Stimulated activated CD8-positive, alpha-beta memory T cell treated with anti-CD3 and anti-CD28 coated beads, Interleukin-4, amount 100 ng/mL, for 1 hour (primary cell): Measurements from ENCODE around the gene ARMC8.
A peak's percentile ranks its signal among the peaks of the same experiment; 100 is the strongest.
"Not testable (repeated sequence)": the region's sequence is repeated elsewhere in the genome, so short reads cannot be mapped to it uniquely, and the experiment has no call there.

Experiments used
- DNase-seq, 2 donors: peaks; one replicate each; pipeline ENCODE4 v3.0.0-alpha.2; 2020; ENCODE audit warnings: low read depth in 2 of 2, low spot score in 1 of 2

The ARMC8 gene

GRCh38 chr3:138187296-138188012 lies at the start of gene ARMC8:
ARMC8 (plus strand) TSS chr3:138187301; CDS start chr3:138187555, 254 bp downstream.
- no peak for DNase-seq

- DNase-seq, result no peak
Observed at GRCh38 chr3:138137861-138138260, 49.2 kb upstream of the ARMC8 start.

DNA sequence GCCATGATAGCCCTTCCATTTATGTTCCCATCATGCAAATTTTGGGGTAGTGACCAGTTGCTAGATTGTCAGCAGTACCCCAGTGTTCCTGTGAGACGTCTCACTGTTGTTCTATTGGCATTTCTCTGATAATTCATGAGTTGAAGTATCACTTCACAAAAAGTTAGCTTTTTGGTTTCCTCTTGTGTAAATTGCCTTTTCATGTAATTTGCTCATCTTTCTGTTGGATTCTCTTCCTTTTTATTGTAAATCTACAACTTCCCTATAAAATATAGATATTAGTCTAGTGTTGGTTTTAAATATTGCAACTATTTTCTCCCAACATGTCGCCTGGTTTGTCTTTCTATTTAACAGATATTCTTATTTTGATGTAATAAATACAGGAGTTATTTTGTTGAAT lies 47.4 kb upstream of the ARMC8 start:
- no peak for DNase-seq

GRCh38 chr3:138140940-138141339 lies 46.2 kb upstream of the ARMC8 start:
- DNase-seq, result no peak

DNA sequence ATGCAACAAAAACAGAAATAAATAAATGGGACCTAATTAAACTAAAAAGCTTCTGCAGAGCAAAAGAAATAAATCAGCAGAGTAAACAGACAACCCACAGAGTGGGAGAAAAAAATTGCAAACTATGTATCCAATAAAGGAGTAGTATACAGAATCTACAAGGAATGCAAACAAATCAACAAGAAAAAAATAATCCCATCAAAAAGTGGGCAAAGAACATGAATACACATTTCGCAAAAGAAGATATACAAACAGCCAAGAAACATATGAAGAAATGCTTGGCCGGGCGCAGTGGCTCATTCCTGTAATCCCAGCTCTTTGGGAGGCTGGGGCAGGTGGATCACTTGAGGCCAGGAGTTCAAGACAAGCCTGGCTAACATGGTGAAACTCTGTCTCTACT lies 44.9 kb upstream of the ARMC8 start:
- DNase-seq, result not testable (repeated sequence)

DNA sequence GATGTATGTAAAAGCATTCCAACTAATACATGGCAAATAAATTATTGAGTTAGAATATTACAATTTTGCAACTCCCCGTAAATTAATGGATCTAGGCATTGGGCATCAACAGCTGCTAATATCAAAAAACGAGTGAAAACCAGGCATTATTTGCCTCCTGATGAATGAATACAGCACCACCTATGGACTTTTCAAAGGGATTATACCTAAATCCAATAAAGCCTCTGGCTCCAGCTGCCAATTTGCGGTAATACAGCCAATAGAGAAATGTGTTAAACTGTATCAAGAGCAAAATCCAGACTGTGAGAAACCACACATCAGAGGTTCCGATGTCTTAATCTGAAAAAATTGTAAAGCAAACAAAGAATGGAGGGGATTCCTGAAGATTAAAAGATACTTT lies 38.6 kb upstream of the ARMC8 start:
- no peak for DNase-seq

- no peak for DNase-seq
Observed at GRCh38 chr3:138154534-138154933, 32.6 kb upstream of the ARMC8 start.

DNA sequence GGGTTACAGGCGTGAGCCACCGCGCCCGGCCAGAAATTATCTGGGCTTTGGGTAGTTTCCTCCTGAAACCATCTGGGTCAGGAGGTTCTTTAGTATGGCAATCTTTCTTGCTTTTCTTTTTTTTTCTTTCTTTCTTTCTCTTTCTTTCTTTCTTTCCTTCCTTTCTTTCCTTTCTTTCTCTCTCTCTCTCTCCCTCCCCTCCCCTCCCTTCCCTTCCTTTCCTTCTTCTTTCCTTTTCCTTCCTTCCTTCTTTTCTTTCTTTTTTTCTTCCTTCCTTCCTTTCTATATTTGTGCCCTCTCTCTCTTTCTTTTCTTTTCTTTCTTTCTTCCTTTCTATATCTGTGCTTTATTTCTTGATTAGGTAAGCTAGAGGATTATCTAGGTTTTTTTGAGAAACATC lies 29.4 kb upstream of the ARMC8 start:
- no peak for DNase-seq

- DNase-seq, result no peak
Observed at GRCh38 chr3:138165061-138165460, 22.0 kb upstream of the ARMC8 start.

DNA sequence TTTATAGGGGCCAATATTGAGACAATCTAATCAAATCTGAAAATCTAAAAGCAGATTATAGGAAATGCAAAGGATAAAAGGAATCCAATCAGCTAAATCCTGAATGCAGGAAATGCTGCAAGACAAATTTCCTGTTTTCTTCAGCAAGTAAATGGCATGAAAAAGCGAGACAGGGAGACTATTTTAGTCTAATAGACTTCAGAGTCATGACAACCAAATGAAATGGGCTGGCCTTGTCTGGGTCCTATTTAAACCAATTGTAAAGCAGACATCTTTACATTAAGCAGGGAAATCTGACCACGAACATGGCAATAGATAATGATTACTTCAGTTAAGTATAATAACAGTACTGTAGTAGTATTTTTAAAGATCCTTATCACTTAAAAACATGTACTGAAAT lies 14.5 kb upstream of the ARMC8 start:
- no peak for DNase-seq

- DNase-seq, result no peak
Observed at GRCh38 chr3:138173769-138174420, 13.2 kb upstream of the ARMC8 start.

DNA sequence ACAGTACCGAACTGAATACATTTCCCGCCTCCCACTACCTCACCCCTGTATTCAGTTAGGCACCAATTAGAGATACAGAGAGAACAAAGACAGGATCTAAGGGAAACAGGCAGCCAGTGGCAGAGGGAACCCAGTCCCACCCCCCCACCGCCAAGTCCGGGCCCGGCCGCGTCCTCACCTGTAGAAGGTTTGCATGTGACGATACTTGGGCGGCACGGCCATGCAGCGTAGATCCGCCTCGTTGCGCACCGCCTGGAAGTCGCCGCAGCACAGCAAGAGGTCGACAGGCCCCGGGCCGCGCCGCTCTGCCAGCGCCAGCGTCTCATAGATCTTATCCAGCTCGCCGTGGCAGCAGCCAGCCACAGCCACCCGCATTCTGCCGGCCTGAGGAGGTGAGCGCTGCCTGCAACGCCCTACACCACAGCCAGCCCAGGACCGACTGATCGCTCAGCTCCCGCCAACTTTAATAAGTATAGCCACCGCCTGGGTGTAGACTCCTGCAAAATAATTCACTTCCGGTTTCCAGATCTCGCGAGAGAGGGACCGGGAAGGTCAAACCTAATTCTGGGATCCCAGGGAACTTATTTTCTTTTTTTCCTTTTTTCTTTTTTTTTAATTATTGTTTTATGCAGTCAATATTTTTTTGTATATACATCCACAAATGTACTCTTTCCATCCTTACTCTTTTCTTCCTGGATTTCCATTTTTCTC lies 12.5 kb upstream of the ARMC8 start, which contains the start of gene DBR1:
Gene DBR1 (minus strand): TSS at position 501 of the 711 bp plus-strand sequence. CDS start 126 bp downstream, at position 375.
- peak; percentile 18 to 43 for DNase-seq

- no peak for DNase-seq
Observed at GRCh38 chr3:138180375-138181029, 6.6 kb upstream of the ARMC8 start.

GRCh38 chr3:138184994-138185393 lies 2.1 kb upstream of the ARMC8 start:
- DNase-seq, result no peak

- no peak for DNase-seq
Observed at GRCh38 chr3:138186221-138186620, 880 bp upstream of the ARMC8 start.

DNA sequence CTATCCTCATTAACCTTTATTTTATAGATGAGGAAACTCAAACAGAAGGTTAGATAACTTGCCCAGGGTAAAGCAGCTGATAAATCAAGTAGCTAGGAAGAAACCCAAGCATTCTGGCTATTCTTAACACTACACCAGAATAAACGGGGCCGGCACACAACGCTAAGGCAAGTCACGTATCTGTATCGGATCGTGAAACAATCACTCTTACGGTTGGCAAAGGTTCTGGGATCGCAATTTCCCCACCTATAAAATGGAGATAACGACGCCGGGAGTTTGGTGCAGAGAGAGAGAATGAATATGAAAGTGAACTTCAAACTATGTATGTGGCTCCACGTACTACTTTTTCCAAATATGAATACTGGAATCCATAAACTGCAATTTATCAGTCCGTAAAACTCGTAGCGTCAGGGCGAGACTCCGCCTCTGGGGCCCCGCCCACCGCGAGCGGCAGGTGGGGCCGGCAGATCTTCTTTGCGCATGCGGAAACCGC lies 252 bp upstream of the ARMC8 start:
- peak; percentile 70 to 78 for DNase-seq

DNA sequence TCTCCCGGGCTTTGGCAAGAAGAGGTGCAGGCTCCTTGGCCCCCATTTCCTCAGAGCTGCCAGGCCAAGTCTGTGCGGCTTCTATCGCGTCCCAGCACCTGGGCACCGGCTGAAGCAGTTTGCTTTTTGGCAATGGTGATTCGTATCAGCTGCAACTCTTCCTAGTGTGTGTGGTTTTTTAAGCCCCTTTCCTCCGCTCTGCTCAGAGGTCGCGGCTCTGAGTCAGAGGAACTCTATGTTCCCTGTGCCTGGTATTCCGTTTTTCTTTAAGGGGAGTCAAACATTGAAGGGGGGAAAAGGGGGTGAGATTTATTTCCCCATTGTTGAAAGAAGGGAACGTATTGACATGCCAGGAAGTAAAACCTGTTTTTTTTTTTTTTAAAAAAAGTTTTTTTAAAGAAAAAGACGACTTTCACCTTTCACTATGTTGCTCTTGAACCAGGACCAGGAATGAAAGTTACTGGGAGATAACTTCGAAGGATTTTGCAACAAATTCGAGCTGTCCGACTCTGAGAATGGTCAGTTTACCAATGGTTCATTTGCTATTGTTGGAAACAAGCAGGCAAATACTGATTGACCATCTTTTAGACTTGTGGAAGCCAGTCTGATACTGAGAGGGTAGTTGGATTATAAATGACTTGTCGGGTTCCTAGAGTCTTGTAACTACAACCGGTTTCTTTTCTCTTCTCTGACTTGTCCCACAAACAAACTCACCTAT lies 1.1 kb downstream of the ARMC8 start:
- DNase-seq, result no peak

GRCh38 chr3:138195481-138195880 lies 8.4 kb downstream of the ARMC8 start:
- DNase-seq, result no peak

DNA sequence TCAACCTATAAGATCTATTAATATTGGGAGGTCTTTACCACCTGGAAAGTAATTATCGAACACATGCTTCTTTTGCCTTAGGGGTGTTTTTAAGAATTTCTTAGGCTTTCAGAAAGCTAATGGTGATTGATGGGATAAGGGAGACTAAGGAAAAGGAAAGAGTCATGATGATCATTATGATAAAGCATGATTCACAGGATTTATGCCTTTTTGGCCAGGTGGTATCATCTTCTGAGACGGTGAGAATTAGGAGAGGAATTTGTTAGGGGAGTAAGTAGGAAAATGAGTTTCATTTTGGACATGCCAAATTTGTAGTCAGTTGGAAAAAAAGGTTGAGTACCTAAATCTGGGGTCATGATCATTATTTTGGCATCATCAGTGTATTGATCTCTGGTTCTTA lies 8.9 kb downstream of the ARMC8 start:
- no peak for DNase-seq

DNA sequence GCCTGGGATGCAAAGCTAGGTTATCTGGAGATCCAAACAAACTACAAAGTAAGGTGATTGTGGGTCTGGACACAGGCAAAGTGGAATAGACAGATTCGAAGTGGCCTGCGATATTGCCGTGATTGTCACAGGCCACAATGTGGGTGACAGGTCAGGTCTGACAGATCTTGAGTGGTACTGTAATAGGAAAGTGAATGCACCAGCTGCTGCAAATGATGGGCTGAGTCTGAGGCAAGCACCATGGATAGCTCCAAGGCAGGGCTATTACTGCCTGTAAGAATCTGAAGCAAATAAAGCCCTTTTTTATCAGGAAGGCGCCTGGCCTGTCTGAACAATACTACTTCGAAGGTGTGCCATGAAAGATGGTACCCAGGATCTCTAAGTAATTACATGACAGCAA lies 10.0 kb downstream of the ARMC8 start:
- DNase-seq, result no peak

DNA sequence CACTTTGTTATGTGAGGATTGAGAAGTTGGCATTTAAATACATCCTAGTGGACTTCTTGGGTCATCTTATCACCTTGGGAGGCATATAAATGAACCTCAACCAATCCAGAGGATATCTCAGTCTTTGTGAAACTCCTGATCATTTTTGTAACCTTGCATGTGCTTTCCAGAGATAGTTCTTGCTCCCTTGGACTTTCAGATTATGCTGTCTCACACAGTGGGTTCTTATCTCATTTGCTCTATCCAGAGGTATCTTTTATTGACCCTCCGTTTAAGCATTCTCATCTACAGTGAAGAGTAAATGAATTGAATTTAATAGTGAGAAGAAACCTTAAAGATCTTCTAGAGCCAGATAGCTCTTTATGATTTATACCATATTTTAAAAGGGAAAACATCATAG lies 10.4 kb downstream of the ARMC8 start:
- DNase-seq, result no peak
